ENCODE measurements around the gene GAD2. TPM values are rescaled to one million over a fixed set of nuclear protein-coding genes. Genes with fewer than 3 reads are reported as not detected.

GAD2 gene
- polyA plus RNA-seq, 4 donors = 0.10 to 1.4 TPM; not detected in 2

DNA sequence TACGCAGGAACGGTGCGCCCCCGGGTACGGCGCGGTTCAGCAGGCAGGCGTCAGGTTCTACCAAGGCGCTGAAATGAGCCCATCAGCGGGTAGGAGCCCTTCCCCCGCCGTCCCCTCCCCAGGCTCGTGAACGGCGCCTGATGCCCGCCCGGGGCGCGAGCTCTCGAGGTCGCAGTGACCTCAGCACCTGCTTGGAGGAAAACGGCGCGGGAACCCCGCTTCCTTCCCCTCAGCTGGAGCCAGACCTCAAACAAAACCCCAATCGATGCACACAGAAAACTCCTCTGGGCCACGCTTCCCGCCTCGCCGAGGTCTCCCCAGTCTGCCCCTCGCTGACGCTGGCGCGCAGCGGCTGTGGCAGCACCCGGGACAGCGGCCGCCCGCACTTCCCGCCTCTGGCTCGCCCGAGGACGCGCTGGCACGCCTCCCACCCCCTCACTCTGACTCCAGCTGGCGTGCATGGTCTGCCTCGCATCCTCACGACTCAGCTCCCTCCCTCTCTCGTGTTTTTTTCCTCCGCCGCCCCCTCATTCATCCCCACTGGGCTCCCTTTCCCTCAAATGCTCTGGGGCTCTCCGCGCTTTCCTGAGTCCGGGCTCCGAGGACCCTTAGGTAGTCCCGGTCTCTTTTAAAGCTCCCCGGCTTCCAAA, 514 bp upstream of the GAD2 start:
- H3K36me3 ChIP-seq (ENCODE audit: control insufficient read depth in 3 of 3, insufficient read depth in 2 of 3, low read depth in 1 of 3, low read length in 3 of 3) = no peaks in the 10 kb centered on the region
- no peak for FAIRE-seq
- no peak overlapping the region for H3K4me3 ChIP-seq (ENCODE audit: low read depth in 1 of 3, low read length in 3 of 3)
- DNase-seq = peak in 1 of 2 donors; percentile 50
- peaks cover 0 to 3% of the 10 kb centered on the region in 2 donors for H3K9me3 ChIP-seq (ENCODE audit: control insufficient read depth in 2 of 2, insufficient read depth in 1 of 2, low read depth in 1 of 2, low read length in 1 of 2)
- H3K27ac ChIP-seq (ENCODE audit: low read depth in 1 of 3, low read length in 2 of 3) = no peak overlapping the region
- 2 to 7% (median 5%) methylated on average over 55 to 57 of the region's 57 CpGs for WGBS, 3 donors
- no peaks in the 10 kb centered on the region for H3K4me1 ChIP-seq (ENCODE audit: control insufficient read depth in 3 of 3, insufficient read depth in 2 of 3, low read depth in 1 of 3, low read length in 2 of 3)
- H3K27me3 ChIP-seq (ENCODE audit: control insufficient read depth in 3 of 3, insufficient read depth in 3 of 3, low read length in 3 of 3) = peaks cover 19 to 86% (median 46%) of the 10 kb centered on the region in 3 donors

DNA sequence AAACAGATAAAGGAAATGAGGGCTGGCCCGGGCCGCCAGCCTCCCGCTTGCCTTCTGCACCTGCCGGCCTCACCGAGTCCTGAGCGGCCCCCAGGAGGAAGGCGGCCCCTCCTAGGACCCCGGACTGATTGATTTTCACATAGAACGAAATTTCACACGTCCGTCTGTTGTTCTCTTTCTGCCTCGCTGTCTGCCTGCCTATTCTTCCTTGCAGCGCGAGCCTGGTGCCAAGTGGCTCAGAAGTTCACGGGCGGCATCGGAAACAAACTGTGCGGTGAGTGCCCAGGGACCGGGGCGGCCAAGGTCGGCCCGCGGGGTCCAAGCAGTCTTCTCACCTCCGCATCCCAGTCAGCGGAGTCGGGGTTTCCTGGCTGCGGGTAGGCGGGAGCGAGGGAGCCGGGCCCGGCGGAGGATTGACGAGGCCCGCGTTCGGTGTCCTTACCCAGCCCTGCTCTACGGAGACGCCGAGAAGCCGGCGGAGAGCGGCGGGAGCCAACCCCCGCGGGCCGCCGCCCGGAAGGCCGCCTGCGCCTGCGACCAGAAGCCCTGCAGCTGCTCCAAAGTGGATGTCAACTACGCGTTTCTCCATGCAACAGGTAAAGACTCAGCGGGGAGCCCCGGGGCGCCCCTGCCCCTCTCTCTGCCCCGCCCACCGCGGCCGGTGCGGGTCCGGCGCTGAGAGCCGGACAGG, 967 bp downstream of the GAD2 start:
- Histone ChIP-seq H3K27me3 (ENCODE audit: control insufficient read depth in 3 of 3, insufficient read depth in 3 of 3, low read length in 3 of 3) (peaks cover 19 to 84% (median 51%) of the 10 kb centered on the region in 3 donors), H3K27ac (ENCODE audit: low read depth in 1 of 3, low read length in 2 of 3) (no peak overlapping the region), H3K9me3 (ENCODE audit: control insufficient read depth in 2 of 2, insufficient read depth in 1 of 2, low read depth in 1 of 2, low read length in 1 of 2) (peaks cover 0 to 3% of the 10 kb centered on the region in 2 donors), H3K4me3 (ENCODE audit: low read depth in 1 of 3, low read length in 3 of 3) (no peak overlapping the region), H3K4me1 (ENCODE audit: control insufficient read depth in 3 of 3, insufficient read depth in 2 of 3, low read depth in 1 of 3, low read length in 2 of 3) (no peaks in the 10 kb centered on the region), H3K36me3 (ENCODE audit: control insufficient read depth in 3 of 3, insufficient read depth in 2 of 3, low read depth in 1 of 3, low read length in 3 of 3) (no peaks in the 10 kb centered on the region)
- DNase-seq (peak in 1 of 2 donors; percentile 22), FAIRE-seq (no peak)
- 3 to 7% (median 7%) methylated on average over 40 to 64 of the region's 64 CpGs for WGBS, 3 donors

DNA sequence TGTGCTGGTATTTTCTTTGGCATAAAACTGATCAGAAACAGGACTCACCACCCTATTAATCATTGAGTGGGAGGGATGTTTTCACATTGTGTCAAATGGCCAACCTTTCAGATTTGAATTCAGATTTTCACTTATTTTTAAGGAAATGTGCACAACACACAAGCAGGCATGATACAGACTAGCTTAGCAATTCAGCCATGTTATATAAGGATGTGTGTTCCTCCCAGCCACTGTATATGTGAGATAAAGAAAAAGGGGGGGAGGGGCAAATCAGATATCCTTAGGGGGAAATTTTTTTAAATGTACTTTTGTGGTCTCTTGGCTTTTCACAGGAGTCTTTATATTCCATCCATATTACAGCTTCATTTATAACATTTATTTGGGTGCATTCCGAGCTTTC, 3.1 kb downstream of the GAD2 start:
- FAIRE-seq = no peak
- Histone ChIP-seq H3K36me3 (ENCODE audit: control insufficient read depth in 3 of 3, insufficient read depth in 2 of 3, low read depth in 1 of 3, low read length in 3 of 3) (no peaks in the 10 kb centered on the region), H3K9me3 (ENCODE audit: control insufficient read depth in 2 of 2, insufficient read depth in 1 of 2, low read depth in 1 of 2, low read length in 1 of 2) (no peaks in the 10 kb centered on the region), H3K4me1 (ENCODE audit: control insufficient read depth in 3 of 3, insufficient read depth in 2 of 3, low read depth in 1 of 3, low read length in 2 of 3) (no peaks in the 10 kb centered on the region), H3K27me3 (ENCODE audit: control insufficient read depth in 3 of 3, insufficient read depth in 3 of 3, low read length in 3 of 3) (peaks cover 14 to 67% (median 40%) of the 10 kb centered on the region in 3 donors), H3K27ac (ENCODE audit: low read depth in 1 of 3, low read length in 2 of 3) (no peak overlapping the region), H3K4me3 (ENCODE audit: low read depth in 1 of 3, low read length in 3 of 3) (no peak overlapping the region)
- DNase-seq = no peak
- WGBS, 3 donors = 23 to 52% (median 33%) methylated on average over 1 of the region's 1 CpG

DNA sequence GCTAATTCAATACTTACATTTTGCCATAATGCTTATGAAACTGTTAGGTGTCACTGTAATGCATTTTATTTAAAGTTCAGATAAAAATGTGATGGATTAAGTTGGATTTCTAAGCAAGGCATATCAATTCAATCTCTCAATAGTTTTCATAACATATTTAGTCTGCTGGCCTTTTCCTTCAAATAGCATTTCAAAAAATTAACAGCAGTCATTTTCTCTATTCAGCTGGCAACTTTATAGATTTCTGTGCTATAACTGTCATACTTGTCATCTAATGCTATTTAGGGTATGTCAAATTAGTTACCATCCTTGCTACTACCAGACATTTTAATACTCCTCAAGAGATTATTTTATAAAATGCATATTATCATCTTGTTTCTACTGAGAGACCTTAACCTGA, 4.3 kb downstream of the GAD2 start:
- Histone ChIP-seq H3K36me3 (ENCODE audit: control insufficient read depth in 3 of 3, insufficient read depth in 2 of 3, low read depth in 1 of 3, low read length in 3 of 3) (no peaks in the 10 kb centered on the region), H3K27me3 (ENCODE audit: control insufficient read depth in 3 of 3, insufficient read depth in 3 of 3, low read length in 3 of 3) (peaks cover 11 to 55% (median 38%) of the 10 kb centered on the region in 3 donors), H3K9me3 (ENCODE audit: control insufficient read depth in 2 of 2, insufficient read depth in 1 of 2, low read depth in 1 of 2, low read length in 1 of 2) (no peaks in the 10 kb centered on the region), H3K27ac (ENCODE audit: low read depth in 1 of 3, low read length in 2 of 3) (no peak overlapping the region), H3K4me3 (ENCODE audit: low read depth in 1 of 3, low read length in 3 of 3) (no peak overlapping the region), H3K4me1 (ENCODE audit: control insufficient read depth in 3 of 3, insufficient read depth in 2 of 3, low read depth in 1 of 3, low read length in 2 of 3) (no peaks in the 10 kb centered on the region)
- FAIRE-seq (no peak), DNase-seq (no peak)

GRCh38 chr10:26221541-26221940, 5.0 kb downstream of the GAD2 start:
- no peak overlapping the region for H3K4me3 ChIP-seq (ENCODE audit: low read depth in 1 of 3, low read length in 3 of 3)
- WGBS, 3 donors = 20 to 44% (median 26%) methylated on average over 9 of the region's 9 CpGs
- no peak overlapping the region for H3K27ac ChIP-seq (ENCODE audit: low read depth in 1 of 3, low read length in 2 of 3)
- FAIRE-seq (no peak), DNase-seq (no peak)
- H3K4me1 ChIP-seq (ENCODE audit: control insufficient read depth in 3 of 3, insufficient read depth in 2 of 3, low read depth in 1 of 3, low read length in 2 of 3) = no peaks in the 10 kb centered on the region
- H3K36me3 ChIP-seq (ENCODE audit: control insufficient read depth in 3 of 3, insufficient read depth in 2 of 3, low read depth in 1 of 3, low read length in 3 of 3) = no peaks in the 10 kb centered on the region
- peaks cover 7 to 48% (median 34%) of the 10 kb centered on the region in 3 donors for H3K27me3 ChIP-seq (ENCODE audit: control insufficient read depth in 3 of 3, insufficient read depth in 3 of 3, low read length in 3 of 3)
- H3K9me3 ChIP-seq (ENCODE audit: control insufficient read depth in 2 of 2, insufficient read depth in 1 of 2, low read depth in 1 of 2, low read length in 1 of 2) = no peaks in the 10 kb centered on the region

GRCh38 chr10:26222563-26222962, 6.0 kb downstream of the GAD2 start:
- 10 to 36% (median 23%) methylated on average over 3 of the region's 3 CpGs for WGBS, 3 donors
- no peak for FAIRE-seq
- Histone ChIP-seq H3K4me1 (ENCODE audit: control insufficient read depth in 3 of 3, insufficient read depth in 2 of 3, low read depth in 1 of 3, low read length in 2 of 3) (no peaks in the 10 kb centered on the region), H3K36me3 (ENCODE audit: control insufficient read depth in 3 of 3, insufficient read depth in 2 of 3, low read depth in 1 of 3, low read length in 3 of 3) (no peaks in the 10 kb centered on the region), H3K9me3 (ENCODE audit: control insufficient read depth in 2 of 2, insufficient read depth in 1 of 2, low read depth in 1 of 2, low read length in 1 of 2) (no peaks in the 10 kb centered on the region), H3K27ac (ENCODE audit: low read depth in 1 of 3, low read length in 2 of 3) (no peak overlapping the region), H3K4me3 (ENCODE audit: low read depth in 1 of 3, low read length in 3 of 3) (no peak overlapping the region), H3K27me3 (ENCODE audit: control insufficient read depth in 3 of 3, insufficient read depth in 3 of 3, low read length in 3 of 3) (peaks cover 5 to 38% (median 23%) of the 10 kb centered on the region in 3 donors)
- no peak for DNase-seq

- FAIRE-seq = no peak
- WGBS, 3 donors = 50 to 65% (median 53%) methylated on average over 4 of the region's 4 CpGs
- DNase-seq = no peak
- Histone ChIP-seq H3K27ac (ENCODE audit: low read depth in 1 of 3, low read length in 2 of 3) (no peak overlapping the region), H3K27me3 (ENCODE audit: control insufficient read depth in 3 of 3, insufficient read depth in 3 of 3, low read length in 3 of 3) (peaks cover 0 to 17% (median 12%) of the 10 kb centered on the region in 3 donors), H3K4me3 (ENCODE audit: low read depth in 1 of 3, low read length in 3 of 3) (no peak overlapping the region), H3K4me1 (ENCODE audit: control insufficient read depth in 3 of 3, insufficient read depth in 2 of 3, low read depth in 1 of 3, low read length in 2 of 3) (no peaks in the 10 kb centered on the region), H3K9me3 (ENCODE audit: control insufficient read depth in 2 of 2, insufficient read depth in 1 of 2, low read depth in 1 of 2, low read length in 1 of 2) (no peaks in the 10 kb centered on the region), H3K36me3 (ENCODE audit: control insufficient read depth in 3 of 3, insufficient read depth in 2 of 3, low read depth in 1 of 3, low read length in 3 of 3) (no peaks in the 10 kb centered on the region)
Measured at GRCh38 chr10:26225322-26225721, 8.7 kb downstream of the GAD2 start.

DNA sequence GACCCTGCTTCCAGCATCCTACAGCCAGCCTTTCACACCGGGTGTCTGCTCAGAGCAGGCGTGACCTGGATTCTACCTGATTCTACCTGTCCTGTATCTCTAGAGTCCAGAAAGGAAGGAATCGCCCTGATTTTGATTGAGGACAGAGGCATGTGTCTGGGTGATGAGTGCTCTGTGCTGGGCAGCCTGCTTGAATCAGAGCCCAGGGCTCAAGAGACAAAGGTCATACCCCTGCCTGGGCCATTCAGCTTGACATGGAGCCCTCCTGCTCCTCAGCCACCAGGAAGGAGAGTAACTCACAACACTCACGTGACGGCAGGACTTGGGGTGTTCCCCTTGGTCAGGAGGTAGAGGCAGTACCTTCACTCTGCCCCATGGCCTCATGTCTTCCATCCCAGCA, 11.2 kb downstream of the GAD2 start:
- 79 to 89% (median 87%) methylated on average over 5 of the region's 5 CpGs for WGBS, 3 donors
- H3K36me3 ChIP-seq (ENCODE audit: control insufficient read depth in 3 of 3, insufficient read depth in 2 of 3, low read depth in 1 of 3, low read length in 3 of 3) = no peaks in the 10 kb centered on the region
- no peaks in the 10 kb centered on the region for H3K4me1 ChIP-seq (ENCODE audit: control insufficient read depth in 3 of 3, insufficient read depth in 2 of 3, low read depth in 1 of 3, low read length in 2 of 3)
- DNase-seq (no peak), FAIRE-seq (no peak)
- no peak overlapping the region for H3K27ac ChIP-seq (ENCODE audit: low read depth in 1 of 3, low read length in 2 of 3)
- no peak overlapping the region for H3K4me3 ChIP-seq (ENCODE audit: low read depth in 1 of 3, low read length in 3 of 3)
- peaks cover 0 to under 1% (median 0%) of the 10 kb centered on the region in 3 donors for H3K27me3 ChIP-seq (ENCODE audit: control insufficient read depth in 3 of 3, insufficient read depth in 3 of 3, low read length in 3 of 3)
- no peaks in the 10 kb centered on the region for H3K9me3 ChIP-seq (ENCODE audit: control insufficient read depth in 2 of 2, insufficient read depth in 1 of 2, low read depth in 1 of 2, low read length in 1 of 2)

Data from small intestine (tissue), 7 donors.